K562 (cell line): ENCODE results near the gene POMGNT1. TPM values are rescaled to one million over a fixed set of nuclear protein-coding genes. Genes with fewer than 3 reads are reported as not detected.
A peak's percentile ranks its signal among the peaks of the same experiment; 100 is the strongest.

Source experiments
- BCOR ChIP-seq: fragments of 450-650 bp; IDR thresholded peaks from 2 replicates; pipeline ENCODE4 v1.6.1; 2016
- DDX20 ChIP-seq: fragments of 450-650 bp; IDR thresholded peaks from 2 replicates; pipeline ENCODE4 v1.6.1; 2016; ENCODE audit warnings: missing genetic modification characterization, low read depth, mild to moderate bottlenecking, missing compliant biosample characterization, moderate library complexity
- E2F3 ChIP-seq: fragments of 250-450 bp; sonication (Bioruptor Pico); IDR thresholded peaks from 2 replicates; pipeline ENCODE4 v1.4.0; 2020; ENCODE audit warnings: mild to moderate bottlenecking
- FOS ChIP-seq: IDR thresholded peaks from 3 replicates; pipeline ENCODE4 v1.6.1; 2011; ENCODE audit not compliant: insufficient read length; ENCODE audit errors: extremely low read depth
- GTF2F1 ChIP-seq: IDR thresholded peaks from 2 replicates; pipeline ENCODE4 v1.6.1; 2011; ENCODE audit warnings: low read depth, low read length, improper control_type of control experiment
- HCFC1 ChIP-seq: IDR thresholded peaks from 2 replicates; pipeline ENCODE4 v1.6.1; 2012; ENCODE audit warnings: low read depth, low read length, improper control_type of control experiment
- PRPF4 ChIP-seq: fragments of 200-400 bp; formaldehyde crosslinking; IDR thresholded peaks from one replicate; pipeline ENCODE4 v1.6.1; 2017; ENCODE audit warnings: low read length, low read depth, mild to moderate bottlenecking; ENCODE audit not compliant: insufficient read depth, poor library complexity, severe bottlenecking
- PYGO2 ChIP-seq: fragments of 450-650 bp; IDR thresholded peaks from 2 replicates; pipeline ENCODE4 v1.6.1; 2016; ENCODE audit warnings: mild to moderate bottlenecking, missing genetic modification characterization, moderate library complexity, missing compliant biosample characterization
- SMAD4 ChIP-seq: fragments of 250-450 bp; sonication (Bioruptor Pico); conservative IDR thresholded peaks from 2 replicates; pipeline ENCODE4 v1.8.0; 2021; ENCODE audit warnings: inconsistent platforms, mild to moderate bottlenecking, moderate library complexity
- SRF ChIP-seq, 2 experiments: fragments of 250-450, 450-650 bp in 1 of 2; sonication (Bioruptor Pico) in 1 of 2; sonication (generic) in 1 of 2; formaldehyde crosslinking; IDR thresholded peaks; 2 replicates each; pipeline versions ENCODE4 v1.5.0 to v1.5.1; 2020 to 2022; ENCODE audit warnings: mild to moderate bottlenecking in 1 of 2, missing genetic modification reagents in 1 of 2
- ZNF384 ChIP-seq: IDR thresholded peaks from 2 replicates; pipeline ENCODE4 v1.6.1; 2012; ENCODE audit warnings: low read depth, low read length, improper control_type of control experiment
- ZSCAN32 ChIP-seq: fragments of 450-650 bp; formaldehyde crosslinking; IDR thresholded peaks from 2 replicates; pipeline ENCODE4 v1.4.0; 2020; ENCODE audit warnings: mild to moderate bottlenecking, moderate library complexity
- polyA plus RNA-seq, 8 experiments: library from polyadenylated mRNA; depleted of rRNA in 4 of 8; stranded (reverse) in 5 of 8; unstranded in 3 of 8; fragments of >200 nt; fragmentation: Nextera tagmentation in 2 of 8; fragmentation: Illumina TruSeq in 1 of 8; extraction: Ambion mirVana in 2 of 8; extraction: Trizol in 1 of 8; gene quantifications; 2 replicates each; pipeline versions ENCODE4 v1.2.1 to v1.2.3, GENCODE V29; 2011 to 2014; ENCODE audit warnings: inconsistent platforms in 1 of 8, missing spikeins in 1 of 8
- total RNA-seq, 7 experiments: library from RNA; depleted of rRNA in 6 of 7; stranded (reverse); fragments of >200 nt in 6 of 7; fragmentation: Illumina TruSeq in 2 of 7; extraction: Trizol in 2 of 7; gene quantifications; 2 replicates each; pipeline versions ENCODE4 v1.2.1 to v1.2.3, GENCODE V29; 2011 to 2021; ENCODE audit warnings: low replicate concordance in 1 of 7
- TF ChIP-seq, protein P1 (sequence below): sonication (generic); formaldehyde crosslinking; IDR thresholded peaks from 2 replicates; pipeline ENCODE4 v1.8.0; 2022; ENCODE audit warnings: mild to moderate bottlenecking, missing genetic modification reagents
- TF ChIP-seq, protein P2 (sequence below): sonication (generic); formaldehyde crosslinking; IDR thresholded peaks from 2 replicates; pipeline ENCODE4 v1.8.0; 2022; ENCODE audit warnings: missing genetic modification reagents, mild to moderate bottlenecking, borderline replicate concordance
- TF ChIP-seq, protein P3 (sequence below): fragments of 150-350 bp; IDR thresholded peaks from 2 replicates; pipeline ENCODE4 v1.6.1; 2014; ENCODE audit warnings: low read depth, mild to moderate bottlenecking, low read length, borderline replicate concordance
- TF ChIP-seq, protein P4 (sequence below): fragments of 250-450 bp; sonication (Bioruptor Pico); IDR thresholded peaks from 2 replicates; pipeline ENCODE4 v1.9.0; 2021; ENCODE audit warnings: mild to moderate bottlenecking, inconsistent platforms

The POMGNT1 gene
- total and polyA plus RNA-seq, 9 of the 15 experiments (the other 6 are each of a cell fraction or from before 2014, with no cell fraction given), result 14.1 to 58.9 (median 37.8) TPM

DNA sequence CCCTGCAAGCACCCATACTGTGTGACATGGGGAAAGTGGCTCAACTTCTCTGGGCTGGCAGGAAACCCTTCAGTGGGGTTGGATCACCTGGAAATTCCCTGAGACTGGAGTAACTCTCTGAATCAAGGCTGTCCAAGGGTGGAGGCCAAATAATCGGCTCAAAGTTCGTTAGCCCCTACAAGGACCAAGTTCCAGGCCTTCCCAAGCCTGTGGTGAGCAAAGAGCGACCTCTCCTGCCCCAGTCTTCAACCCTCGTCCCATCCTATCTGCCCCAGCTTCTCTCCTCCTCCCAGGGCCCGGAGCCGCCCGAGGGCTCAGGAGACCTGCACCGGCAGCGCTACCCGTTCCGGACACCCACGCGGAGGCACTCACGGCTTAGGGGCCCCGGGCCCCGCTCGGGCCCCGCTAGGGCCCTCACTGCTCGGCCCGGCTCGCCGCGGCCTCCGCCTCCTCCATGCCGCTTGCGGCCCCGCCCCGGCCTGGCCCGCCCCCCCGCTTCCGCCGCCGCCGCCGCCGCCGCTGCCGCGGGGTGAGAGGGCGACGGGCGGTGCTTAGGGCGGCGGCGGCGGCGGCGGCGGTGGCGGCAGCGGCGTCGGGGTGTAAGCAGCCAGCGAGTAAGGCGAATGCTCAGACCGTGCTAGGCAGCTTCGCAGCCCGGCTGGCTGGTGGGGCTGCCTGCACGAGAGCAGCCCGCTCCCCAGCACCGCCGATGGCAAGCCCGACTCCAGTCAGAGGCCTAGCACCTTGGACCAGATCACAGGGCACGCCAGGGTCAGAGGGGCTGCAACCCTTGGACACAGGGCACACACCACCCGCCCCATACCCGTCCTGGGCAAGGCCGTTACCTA is at the start of gene POMGNT1 (continued):
- TF ChIP-seq, protein P1, sequence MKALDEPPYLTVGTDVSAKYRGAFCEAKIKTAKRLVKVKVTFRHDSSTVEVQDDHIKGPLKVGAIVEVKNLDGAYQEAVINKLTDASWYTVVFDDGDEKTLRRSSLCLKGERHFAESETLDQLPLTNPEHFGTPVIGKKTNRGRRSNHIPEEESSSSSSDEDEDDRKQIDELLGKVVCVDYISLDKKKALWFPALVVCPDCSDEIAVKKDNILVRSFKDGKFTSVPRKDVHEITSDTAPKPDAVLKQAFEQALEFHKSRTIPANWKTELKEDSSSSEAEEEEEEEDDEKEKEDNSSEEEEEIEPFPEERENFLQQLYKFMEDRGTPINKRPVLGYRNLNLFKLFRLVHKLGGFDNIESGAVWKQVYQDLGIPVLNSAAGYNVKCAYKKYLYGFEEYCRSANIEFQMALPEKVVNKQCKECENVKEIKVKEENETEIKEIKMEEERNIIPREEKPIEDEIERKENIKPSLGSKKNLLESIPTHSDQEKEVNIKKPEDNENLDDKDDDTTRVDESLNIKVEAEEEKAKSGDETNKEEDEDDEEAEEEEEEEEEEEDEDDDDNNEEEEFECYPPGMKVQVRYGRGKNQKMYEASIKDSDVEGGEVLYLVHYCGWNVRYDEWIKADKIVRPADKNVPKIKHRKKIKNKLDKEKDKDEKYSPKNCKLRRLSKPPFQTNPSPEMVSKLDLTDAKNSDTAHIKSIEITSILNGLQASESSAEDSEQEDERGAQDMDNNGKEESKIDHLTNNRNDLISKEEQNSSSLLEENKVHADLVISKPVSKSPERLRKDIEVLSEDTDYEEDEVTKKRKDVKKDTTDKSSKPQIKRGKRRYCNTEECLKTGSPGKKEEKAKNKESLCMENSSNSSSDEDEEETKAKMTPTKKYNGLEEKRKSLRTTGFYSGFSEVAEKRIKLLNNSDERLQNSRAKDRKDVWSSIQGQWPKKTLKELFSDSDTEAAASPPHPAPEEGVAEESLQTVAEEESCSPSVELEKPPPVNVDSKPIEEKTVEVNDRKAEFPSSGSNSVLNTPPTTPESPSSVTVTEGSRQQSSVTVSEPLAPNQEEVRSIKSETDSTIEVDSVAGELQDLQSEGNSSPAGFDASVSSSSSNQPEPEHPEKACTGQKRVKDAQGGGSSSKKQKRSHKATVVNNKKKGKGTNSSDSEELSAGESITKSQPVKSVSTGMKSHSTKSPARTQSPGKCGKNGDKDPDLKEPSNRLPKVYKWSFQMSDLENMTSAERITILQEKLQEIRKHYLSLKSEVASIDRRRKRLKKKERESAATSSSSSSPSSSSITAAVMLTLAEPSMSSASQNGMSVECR (CRISPR knock-in tag), result no peak
- TF ChIP-seq BCOR (peak; percentile 99), SRF (CRISPR knock-in tag; IDR thresholded peaks at IDR 0.05) (no peak), DDX20 (tag) (no peak), PRPF4 (no peak), PYGO2 (no peak), ZNF384 (no peak), ZSCAN32 (CRISPR knock-in tag) (peak; percentile 43; the same call in 1 of the 2 replicates), SMAD4 (CRISPR knock-in tag) (no peak; the same call in none of the 2 replicates), HCFC1 (no peak), GTF2F1 (no peak), FOS (no peak), E2F3 (CRISPR knock-in tag) (no peak)
- TF ChIP-seq, protein P2, sequence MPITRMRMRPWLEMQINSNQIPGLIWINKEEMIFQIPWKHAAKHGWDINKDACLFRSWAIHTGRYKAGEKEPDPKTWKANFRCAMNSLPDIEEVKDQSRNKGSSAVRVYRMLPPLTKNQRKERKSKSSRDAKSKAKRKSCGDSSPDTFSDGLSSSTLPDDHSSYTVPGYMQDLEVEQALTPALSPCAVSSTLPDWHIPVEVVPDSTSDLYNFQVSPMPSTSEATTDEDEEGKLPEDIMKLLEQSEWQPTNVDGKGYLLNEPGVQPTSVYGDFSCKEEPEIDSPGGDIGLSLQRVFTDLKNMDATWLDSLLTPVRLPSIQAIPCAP (CRISPR knock-in tag), result no peak
- TF ChIP-seq, protein P3, sequence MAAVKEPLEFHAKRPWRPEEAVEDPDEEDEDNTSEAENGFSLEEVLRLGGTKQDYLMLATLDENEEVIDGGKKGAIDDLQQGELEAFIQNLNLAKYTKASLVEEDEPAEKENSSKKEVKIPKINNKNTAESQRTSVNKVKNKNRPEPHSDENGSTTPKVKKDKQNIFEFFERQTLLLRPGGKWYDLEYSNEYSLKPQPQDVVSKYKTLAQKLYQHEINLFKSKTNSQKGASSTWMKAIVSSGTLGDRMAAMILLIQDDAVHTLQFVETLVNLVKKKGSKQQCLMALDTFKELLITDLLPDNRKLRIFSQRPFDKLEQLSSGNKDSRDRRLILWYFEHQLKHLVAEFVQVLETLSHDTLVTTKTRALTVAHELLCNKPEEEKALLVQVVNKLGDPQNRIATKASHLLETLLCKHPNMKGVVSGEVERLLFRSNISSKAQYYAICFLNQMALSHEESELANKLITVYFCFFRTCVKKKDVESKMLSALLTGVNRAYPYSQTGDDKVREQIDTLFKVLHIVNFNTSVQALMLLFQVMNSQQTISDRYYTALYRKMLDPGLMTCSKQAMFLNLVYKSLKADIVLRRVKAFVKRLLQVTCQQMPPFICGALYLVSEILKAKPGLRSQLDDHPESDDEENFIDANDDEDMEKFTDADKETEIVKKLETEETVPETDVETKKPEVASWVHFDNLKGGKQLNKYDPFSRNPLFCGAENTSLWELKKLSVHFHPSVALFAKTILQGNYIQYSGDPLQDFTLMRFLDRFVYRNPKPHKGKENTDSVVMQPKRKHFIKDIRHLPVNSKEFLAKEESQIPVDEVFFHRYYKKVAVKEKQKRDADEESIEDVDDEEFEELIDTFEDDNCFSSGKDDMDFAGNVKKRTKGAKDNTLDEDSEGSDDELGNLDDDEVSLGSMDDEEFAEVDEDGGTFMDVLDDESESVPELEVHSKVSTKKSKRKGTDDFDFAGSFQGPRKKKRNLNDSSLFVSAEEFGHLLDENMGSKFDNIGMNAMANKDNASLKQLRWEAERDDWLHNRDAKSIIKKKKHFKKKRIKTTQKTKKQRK, result no peak
- TF ChIP-seq, protein P4, sequence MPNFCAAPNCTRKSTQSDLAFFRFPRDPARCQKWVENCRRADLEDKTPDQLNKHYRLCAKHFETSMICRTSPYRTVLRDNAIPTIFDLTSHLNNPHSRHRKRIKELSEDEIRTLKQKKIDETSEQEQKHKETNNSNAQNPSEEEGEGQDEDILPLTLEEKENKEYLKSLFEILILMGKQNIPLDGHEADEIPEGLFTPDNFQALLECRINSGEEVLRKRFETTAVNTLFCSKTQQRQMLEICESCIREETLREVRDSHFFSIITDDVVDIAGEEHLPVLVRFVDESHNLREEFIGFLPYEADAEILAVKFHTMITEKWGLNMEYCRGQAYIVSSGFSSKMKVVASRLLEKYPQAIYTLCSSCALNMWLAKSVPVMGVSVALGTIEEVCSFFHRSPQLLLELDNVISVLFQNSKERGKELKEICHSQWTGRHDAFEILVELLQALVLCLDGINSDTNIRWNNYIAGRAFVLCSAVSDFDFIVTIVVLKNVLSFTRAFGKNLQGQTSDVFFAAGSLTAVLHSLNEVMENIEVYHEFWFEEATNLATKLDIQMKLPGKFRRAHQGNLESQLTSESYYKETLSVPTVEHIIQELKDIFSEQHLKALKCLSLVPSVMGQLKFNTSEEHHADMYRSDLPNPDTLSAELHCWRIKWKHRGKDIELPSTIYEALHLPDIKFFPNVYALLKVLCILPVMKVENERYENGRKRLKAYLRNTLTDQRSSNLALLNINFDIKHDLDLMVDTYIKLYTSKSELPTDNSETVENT (CRISPR knock-in tag), result peak; percentile 77; the same call in 1 of the 2 replicates
